ENCODE data around the gene SRRM2. TPM values are rescaled to one million over a fixed set of nuclear protein-coding genes. Genes with fewer than 3 reads are reported as not detected.

Gene SRRM2
- total and polyA plus RNA-seq, 4 donors: 316 to 589 (median 447) TPM

DNA sequence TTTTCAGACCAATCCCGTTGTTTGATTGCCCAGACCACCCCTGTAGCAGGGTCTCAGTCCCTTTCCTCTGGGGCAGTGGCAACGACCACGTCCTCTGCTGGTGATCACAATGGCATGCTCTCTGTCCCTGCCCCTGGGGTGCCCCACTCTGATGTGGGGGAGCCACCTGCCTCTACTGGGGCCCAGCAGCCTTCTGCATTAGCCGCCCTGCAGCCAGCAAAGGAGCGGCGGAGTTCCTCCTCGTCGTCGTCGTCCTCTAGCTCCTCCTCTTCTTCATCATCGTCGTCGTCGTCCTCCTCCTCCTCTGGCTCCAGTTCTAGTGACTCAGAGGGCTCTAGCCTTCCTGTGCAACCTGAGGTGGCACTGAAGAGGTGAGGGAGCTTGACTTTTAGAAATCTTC is 15.5 kb downstream of the SRRM2 start:
- no peak for ATAC-seq (ENCODE audit: insufficient read depth, low FRiP score)
- TF ChIP-seq, protein P1, sequence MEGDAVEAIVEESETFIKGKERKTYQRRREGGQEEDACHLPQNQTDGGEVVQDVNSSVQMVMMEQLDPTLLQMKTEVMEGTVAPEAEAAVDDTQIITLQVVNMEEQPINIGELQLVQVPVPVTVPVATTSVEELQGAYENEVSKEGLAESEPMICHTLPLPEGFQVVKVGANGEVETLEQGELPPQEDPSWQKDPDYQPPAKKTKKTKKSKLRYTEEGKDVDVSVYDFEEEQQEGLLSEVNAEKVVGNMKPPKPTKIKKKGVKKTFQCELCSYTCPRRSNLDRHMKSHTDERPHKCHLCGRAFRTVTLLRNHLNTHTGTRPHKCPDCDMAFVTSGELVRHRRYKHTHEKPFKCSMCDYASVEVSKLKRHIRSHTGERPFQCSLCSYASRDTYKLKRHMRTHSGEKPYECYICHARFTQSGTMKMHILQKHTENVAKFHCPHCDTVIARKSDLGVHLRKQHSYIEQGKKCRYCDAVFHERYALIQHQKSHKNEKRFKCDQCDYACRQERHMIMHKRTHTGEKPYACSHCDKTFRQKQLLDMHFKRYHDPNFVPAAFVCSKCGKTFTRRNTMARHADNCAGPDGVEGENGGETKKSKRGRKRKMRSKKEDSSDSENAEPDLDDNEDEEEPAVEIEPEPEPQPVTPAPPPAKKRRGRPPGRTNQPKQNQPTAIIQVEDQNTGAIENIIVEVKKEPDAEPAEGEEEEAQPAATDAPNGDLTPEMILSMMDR (IDR thresholded peaks at IDR 0.05; ENCODE audit: control extremely low read depth, extremely low read depth): no peak

DNA sequence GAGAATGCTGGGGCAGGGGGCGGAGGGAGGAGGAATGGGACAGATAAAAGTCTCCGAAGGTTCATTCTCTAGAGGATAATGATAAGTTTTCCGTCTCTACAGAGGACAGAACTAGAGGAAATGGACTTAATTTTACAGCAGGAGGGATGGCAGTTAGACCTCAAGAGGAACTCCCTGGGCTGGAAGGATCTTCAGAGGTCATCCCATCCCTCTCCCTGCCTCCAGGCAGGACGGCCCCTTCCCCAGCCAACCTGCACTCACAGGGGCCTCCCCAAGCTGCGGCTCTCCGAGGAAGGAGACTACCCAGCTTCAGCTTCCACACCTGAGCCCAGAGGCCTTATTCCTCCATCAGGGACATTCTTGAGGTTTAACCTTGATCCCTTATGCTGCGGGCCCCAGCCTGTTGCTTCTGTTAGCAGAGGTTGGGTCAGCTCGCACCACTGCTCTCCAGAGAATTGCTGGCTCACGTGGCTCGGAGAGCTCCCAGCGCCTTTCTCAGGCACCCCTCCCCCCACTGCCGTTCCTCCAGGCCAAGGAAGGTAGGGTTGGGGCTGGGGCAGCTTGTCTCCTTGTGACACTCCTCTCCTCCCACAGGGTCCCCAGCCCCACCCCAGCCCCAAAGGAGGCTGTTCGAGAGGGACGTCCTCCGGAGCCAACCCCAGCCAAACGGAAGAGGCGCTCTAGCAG is 16.1 kb downstream of the SRRM2 start:
- Histone ChIP-seq H3K9me3 (ENCODE audit: control insufficient read depth in 4 of 4, insufficient read depth in 3 of 4, low read length in 3 of 4) (peaks cover 0 to 2% (median under 1%) of the 10 kb centered on the region in 4 donors), H3K27ac (ENCODE audit: low read depth in 1 of 2, low read length in 1 of 2) (no peak overlapping the region), H3K4me3 (no peak overlapping the region), H3K9ac (ENCODE audit: insufficient read depth in 1 of 2, low read length in 2 of 2) (no peak overlapping the region), H3K27me3 (ENCODE audit: control insufficient read depth in 3 of 3, insufficient read depth in 3 of 3, low read length in 2 of 3) (no peaks in the 10 kb centered on the region), H3K36me3 (ENCODE audit: control insufficient read depth in 4 of 4, insufficient read depth in 4 of 4, low read length in 4 of 4) (peaks cover 50 to 91% (median 74%) of the 10 kb centered on the region in 4 donors), H3K4me1 (ENCODE audit: control insufficient read depth in 5 of 5, insufficient read depth in 5 of 5, low read length in 5 of 5) (peaks cover 0 to 4% (median 0%) of the 10 kb centered on the region in 5 donors)
- no peak for ATAC-seq (ENCODE audit: insufficient read depth, low FRiP score)
- TF ChIP-seq, protein P1 (IDR thresholded peaks at IDR 0.05; ENCODE audit: control extremely low read depth, extremely low read depth): no peak
- 87 to 88% methylated on average over 17 of the region's 17 CpGs for WGBS, 2 donors
- DNase-seq: no peak

More for the DNA sequence above, 15.5 kb downstream of the SRRM2 start:
- Histone ChIP-seq H3K4me3 (no peak overlapping the region), H3K36me3 (ENCODE audit: control insufficient read depth in 4 of 4, insufficient read depth in 4 of 4, low read length in 4 of 4) (peaks cover 57 to 92% (median 76%) of the 10 kb centered on the region in 4 donors), H3K9ac (ENCODE audit: insufficient read depth in 1 of 2, low read length in 2 of 2) (no peak overlapping the region), H3K27ac (ENCODE audit: low read depth in 1 of 2, low read length in 1 of 2) (no peak overlapping the region), H3K9me3 (ENCODE audit: control insufficient read depth in 4 of 4, insufficient read depth in 3 of 4, low read length in 3 of 4) (peaks cover 0 to 2% (median under 1%) of the 10 kb centered on the region in 4 donors), H3K27me3 (ENCODE audit: control insufficient read depth in 3 of 3, insufficient read depth in 3 of 3, low read length in 2 of 3) (no peaks in the 10 kb centered on the region), H3K4me1 (ENCODE audit: control insufficient read depth in 5 of 5, insufficient read depth in 5 of 5, low read length in 5 of 5) (peaks cover 0 to 4% (median 0%) of the 10 kb centered on the region in 5 donors)
- WGBS, 2 donors: 76 to 81% methylated on average over 14 of the region's 14 CpGs
- no peak for DNase-seq

DNA sequence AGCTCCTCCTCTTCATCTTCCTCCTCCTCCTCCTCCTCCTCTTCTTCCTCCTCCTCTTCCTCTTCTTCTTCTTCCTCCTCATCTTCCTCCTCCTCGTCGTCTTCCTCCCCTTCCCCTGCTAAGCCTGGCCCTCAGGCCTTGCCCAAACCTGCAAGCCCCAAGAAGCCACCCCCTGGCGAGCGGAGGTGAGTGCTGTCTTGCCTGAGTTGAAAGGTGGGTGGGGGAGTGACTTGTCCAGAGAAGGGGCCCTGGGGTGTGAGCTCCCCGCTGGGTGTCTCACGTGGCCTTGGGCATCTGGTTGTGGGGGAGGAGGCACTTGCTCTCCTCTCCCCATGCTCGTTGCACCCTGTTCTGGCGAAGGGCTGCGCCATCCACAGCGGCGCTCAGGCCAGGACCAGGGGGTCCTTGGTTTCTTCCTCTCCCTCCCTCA is 16.7 kb downstream of the SRRM2 start:
- Histone ChIP-seq H3K36me3 (ENCODE audit: control insufficient read depth in 4 of 4, insufficient read depth in 4 of 4, low read length in 4 of 4) (peaks cover 44 to 91% (median 71%) of the 10 kb centered on the region in 4 donors), H3K27me3 (ENCODE audit: control insufficient read depth in 3 of 3, insufficient read depth in 3 of 3, low read length in 2 of 3) (no peaks in the 10 kb centered on the region), H3K4me3 (no peak overlapping the region), H3K9ac (ENCODE audit: insufficient read depth in 1 of 2, low read length in 2 of 2) (no peak overlapping the region), H3K9me3 (ENCODE audit: control insufficient read depth in 4 of 4, insufficient read depth in 3 of 4, low read length in 3 of 4) (peaks cover 0 to 2% (median 0%) of the 10 kb centered on the region in 4 donors), H3K27ac (ENCODE audit: low read depth in 1 of 2, low read length in 1 of 2) (no peak overlapping the region), H3K4me1 (ENCODE audit: control insufficient read depth in 5 of 5, insufficient read depth in 5 of 5, low read length in 5 of 5) (peaks cover 0 to 4% (median 0%) of the 10 kb centered on the region in 5 donors)
- ATAC-seq (ENCODE audit: insufficient read depth, low FRiP score): no peak
- 84 to 87% methylated on average over 10 to 11 of the region's 11 CpGs for WGBS, 2 donors
- DNase-seq: no peak
- TF ChIP-seq, protein P1 (IDR thresholded peaks at IDR 0.05; ENCODE audit: control extremely low read depth, extremely low read depth): no peak
